Measurements from ENCODE around the gene GFI1B. TPM values are rescaled to one million over a fixed set of nuclear protein-coding genes. Genes with fewer than 3 reads are reported as not detected.
"Not testable (repeated sequence)": the region's sequence is repeated elsewhere in the genome, so short reads cannot be mapped to it uniquely, and the experiment has no call there.

GFI1B gene
- total RNA-seq, 1 donor from 2014 or later, result 0.52 TPM

DNA sequence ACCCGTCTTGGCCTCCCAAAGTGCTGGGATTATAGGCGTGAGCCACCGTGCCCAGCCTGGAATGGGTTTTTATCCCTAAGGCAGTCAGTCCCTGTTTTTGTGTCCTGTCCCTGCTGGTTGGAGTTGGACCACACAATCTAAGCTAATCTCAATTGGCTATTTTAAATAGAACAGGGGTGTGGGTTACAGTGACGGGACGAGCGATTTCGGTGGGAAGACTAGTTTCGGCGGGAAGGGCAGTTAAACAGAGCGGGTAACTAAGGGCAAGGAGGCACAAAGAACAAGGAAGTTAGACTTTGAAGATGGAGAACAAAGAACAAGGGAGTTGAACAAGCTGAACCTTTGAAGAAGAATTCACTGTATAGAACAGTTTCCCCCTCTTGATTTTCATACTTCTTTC is 53.7 kb downstream of the GFI1B start:
- TF ChIP-seq, protein P1, sequence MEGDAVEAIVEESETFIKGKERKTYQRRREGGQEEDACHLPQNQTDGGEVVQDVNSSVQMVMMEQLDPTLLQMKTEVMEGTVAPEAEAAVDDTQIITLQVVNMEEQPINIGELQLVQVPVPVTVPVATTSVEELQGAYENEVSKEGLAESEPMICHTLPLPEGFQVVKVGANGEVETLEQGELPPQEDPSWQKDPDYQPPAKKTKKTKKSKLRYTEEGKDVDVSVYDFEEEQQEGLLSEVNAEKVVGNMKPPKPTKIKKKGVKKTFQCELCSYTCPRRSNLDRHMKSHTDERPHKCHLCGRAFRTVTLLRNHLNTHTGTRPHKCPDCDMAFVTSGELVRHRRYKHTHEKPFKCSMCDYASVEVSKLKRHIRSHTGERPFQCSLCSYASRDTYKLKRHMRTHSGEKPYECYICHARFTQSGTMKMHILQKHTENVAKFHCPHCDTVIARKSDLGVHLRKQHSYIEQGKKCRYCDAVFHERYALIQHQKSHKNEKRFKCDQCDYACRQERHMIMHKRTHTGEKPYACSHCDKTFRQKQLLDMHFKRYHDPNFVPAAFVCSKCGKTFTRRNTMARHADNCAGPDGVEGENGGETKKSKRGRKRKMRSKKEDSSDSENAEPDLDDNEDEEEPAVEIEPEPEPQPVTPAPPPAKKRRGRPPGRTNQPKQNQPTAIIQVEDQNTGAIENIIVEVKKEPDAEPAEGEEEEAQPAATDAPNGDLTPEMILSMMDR (IDR thresholded peaks at IDR 0.05), result no peak
- no peak overlapping the region for H3K4me3 ChIP-seq
- no peak for DNase-seq
- no peaks in the 10 kb centered on the region for H3K9me3 ChIP-seq
- no peaks in the 10 kb centered on the region for H3K36me3 ChIP-seq
- H3K4me1 ChIP-seq, result peaks cover 16% of the 10 kb centered on the region
- no peak overlapping the region for H3K27ac ChIP-seq
- no peak for ATAC-seq
- no peaks in the 10 kb centered on the region for H3K27me3 ChIP-seq
- intact Hi-C loops (cut with DNase I), result no loop called here

DNA sequence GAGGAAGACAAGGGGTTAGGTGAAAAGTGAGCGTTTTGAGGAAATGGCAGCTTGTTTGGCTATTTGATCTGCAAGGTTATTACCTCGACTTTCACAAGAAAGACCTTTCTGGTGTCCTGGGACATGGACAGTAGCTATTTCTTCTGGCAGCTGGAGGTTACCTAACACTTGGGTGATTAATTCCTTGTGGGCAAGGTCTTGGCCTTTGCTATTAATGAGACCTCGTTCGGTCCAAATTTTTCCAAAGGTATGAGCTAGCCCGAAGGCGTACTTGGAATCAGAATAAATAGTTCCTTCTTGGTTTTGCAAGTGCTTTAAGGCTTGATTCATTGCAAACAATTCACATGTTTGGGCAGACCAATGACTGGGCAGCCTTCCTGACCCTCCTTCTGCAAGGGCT is 57.2 kb downstream of the GFI1B start:
- DNase-seq, result no peak
- H3K4me1 ChIP-seq, result peaks cover 8% of the 10 kb centered on the region
- H3K27me3 ChIP-seq, result no peaks in the 10 kb centered on the region
- H3K36me3 ChIP-seq, result no peaks in the 10 kb centered on the region
- TF ChIP-seq, protein P1 (IDR thresholded peaks at IDR 0.05), result no peak
- peak; percentile 38 for ATAC-seq
- no peak overlapping the region for H3K4me3 ChIP-seq
- H3K9me3 ChIP-seq, result no peaks in the 10 kb centered on the region
- intact Hi-C loops (cut with DNase I), result no loop called here
- no peak overlapping the region for H3K27ac ChIP-seq

DNA sequence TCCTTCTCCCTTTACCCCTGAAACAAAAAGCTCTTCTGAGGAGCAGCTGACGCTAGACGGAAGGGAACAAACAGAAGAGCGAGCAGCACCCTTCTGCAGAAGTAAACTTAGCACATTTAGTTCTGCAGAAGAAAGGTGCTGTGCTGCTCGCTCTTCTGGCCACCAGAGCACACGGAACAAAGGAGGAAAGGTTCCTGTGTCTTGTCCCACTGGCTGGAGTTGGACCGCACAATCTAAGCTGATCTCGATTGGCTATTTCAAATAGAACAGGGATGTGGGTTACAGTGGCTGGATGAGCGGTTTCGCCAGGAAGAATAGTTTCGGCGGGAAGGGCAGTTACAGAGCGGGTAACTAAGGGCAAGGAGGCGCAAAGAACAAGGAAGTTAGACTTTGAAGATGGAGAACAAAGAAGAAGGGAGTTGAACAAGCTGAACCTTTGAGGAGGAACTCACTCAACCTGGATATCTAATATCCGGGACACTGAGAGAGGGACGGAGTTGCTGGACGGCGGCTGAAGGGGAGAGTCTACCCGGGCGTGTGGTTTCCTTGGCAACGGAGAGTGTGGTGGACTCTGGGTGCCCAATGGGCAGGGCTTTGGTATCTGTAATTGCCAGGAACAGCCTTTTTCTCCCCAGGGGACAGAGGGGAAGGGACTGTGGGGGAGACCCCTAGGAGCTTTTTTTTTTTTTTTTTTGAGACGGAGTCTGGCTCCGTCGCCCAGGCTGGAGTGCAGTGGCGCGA is 59.5 kb downstream of the GFI1B start:
- ATAC-seq (no peak), DNase-seq (no peak)
- Histone ChIP-seq H3K9me3 (no peaks in the 10 kb centered on the region), H3K36me3 (peaks cover 12% of the 10 kb centered on the region), H3K27me3 (no peaks in the 10 kb centered on the region), H3K4me1 (no peaks in the 10 kb centered on the region), H3K27ac (no peak overlapping the region), H3K4me3 (no peak overlapping the region)
- intact Hi-C loops (cut with DNase I), result no loop called here
- TF ChIP-seq, protein P1 (IDR thresholded peaks at IDR 0.05), result no peak

DNA sequence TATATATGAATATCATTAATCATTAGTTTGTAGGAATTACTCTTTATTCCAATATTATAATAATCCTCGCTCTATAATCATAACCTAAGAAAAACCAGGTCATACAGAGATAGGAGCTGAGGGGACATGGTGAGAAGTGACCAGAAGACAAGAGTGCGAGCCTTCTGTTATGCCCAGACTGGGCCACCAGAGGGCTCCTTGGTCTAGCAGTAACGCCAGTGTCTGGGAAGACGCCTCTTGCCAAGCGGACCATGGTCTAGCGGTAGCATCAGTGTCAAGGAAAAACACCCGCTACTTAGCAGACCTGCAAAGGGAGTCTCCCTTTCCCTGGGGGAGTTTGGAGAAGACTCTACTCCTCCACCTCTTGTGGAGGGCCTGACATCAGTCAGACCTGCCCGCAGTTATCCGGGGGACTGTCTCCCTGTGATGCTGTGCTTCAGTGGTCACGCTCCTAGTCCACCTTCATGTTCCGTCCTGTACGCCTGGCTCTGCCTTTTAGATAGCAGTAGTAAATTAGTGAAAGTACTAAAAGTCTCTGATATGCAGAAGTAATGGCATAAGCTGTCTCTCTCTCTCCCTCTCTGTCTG is 62.5 kb downstream of the GFI1B start:
- peaks cover 43% of the 10 kb centered on the region for H3K36me3 ChIP-seq
- intact Hi-C loops (cut with DNase I); H3K9me3 ChIP-seq; H3K4me3 ChIP-seq; ATAC-seq; H3K27ac ChIP-seq; H3K27me3 ChIP-seq; DNase-seq; H3K4me1 ChIP-seq: not testable (repeated sequence)
- TF ChIP-seq, protein P1 (IDR thresholded peaks at IDR 0.05), result peak; percentile 55

Small RNA genes lying within 50 kb of the gene (microRNA-seq; reads per million reads assigned to microRNA genes)
- 0.99 reads per million for gene MIR548AW (ENCODE audit: borderline microRNAs expressed)

Other genes with a start within 250 kb of the GFI1B start
- gene AK8, start 100.4 kb upstream of the GFI1B start, total RNA-seq, result 0.55 TPM
- 3.3 TPM for gene SPACA9, start 99.8 kb upstream of the GFI1B start, total RNA-seq
- gene TSC1, start 34.1 kb upstream of the GFI1B start, total RNA-seq, result 44.9 TPM
- gene GTF3C5, start 52.3 kb downstream of the GFI1B start, total RNA-seq, result 41.7 TPM
- 0.75 TPM for gene CEL, start 83.3 kb downstream of the GFI1B start, total RNA-seq
- gene RALGDS, start 142.5 kb downstream of the GFI1B start, total RNA-seq, result 66.3 TPM
- 27.4 TPM for gene GBGT1, start 185.2 kb downstream of the GFI1B start, total RNA-seq
- gene OBP2B, start 230.6 kb downstream of the GFI1B start, total RNA-seq, result not detected